Measurements from ENCODE around the gene DOP1B. TPM values are rescaled to one million over a fixed set of nuclear protein-coding genes. Genes with fewer than 3 reads are reported as not detected.

Gene DOP1B
- total RNA-seq, 1 experiment from 2014 or later = 8.7 TPM

GRCh38 chr21:36185523-36185922, 28.9 kb downstream of the DOP1B start:
- Mint-ChIP-seq H3K27ac (0 out of 7 replicates have a peak overlapping the region, but pooled peaks of 1 of the 3 experiments have one; percentile 13), H3K9me3 (no peaks in the 10 kb centered on the region; a peak in 1 of 5 replicates), H3K36me3 (ENCODE audit: insufficient read depth in 1 of 3, low read depth in 3 of 3) (peaks cover 0 to 6% (median 5%) of the 10 kb centered on the region in 3 experiments; a peak in 2 of 7 replicates), H3K4me3 (no peak overlapping the region), H3K4me1 (peaks cover 15 to 17% of the 10 kb centered on the region in 2 experiments), H3K27me3 (ENCODE audit: low read depth) (no peaks in the 10 kb centered on the region)
- Histone ChIP-seq H2AFZ (ENCODE audit: low read length) (no peak overlapping the region), H3T11ph (ENCODE audit: low read length) (no peak overlapping the region), H3K14ac (ENCODE audit: insufficient read depth, low read length) (no peak overlapping the region), H2AK5ac (ENCODE audit: insufficient read length, low read length) (no peak overlapping the region), H3K23me2 (ENCODE audit: insufficient read length, low read depth, low read length, poor library complexity, severe bottlenecking) (no peaks in the 10 kb centered on the region), H4K5ac (ENCODE audit: insufficient read length, low read depth, low read length) (no peak overlapping the region), H3K9ac (ENCODE audit: extremely low read depth, insufficient read length, low read length) (no peak overlapping the region), H3K27me3 (ENCODE audit: insufficient read depth, low read length) (no peaks in the 10 kb centered on the region), H3K4me1 (ENCODE audit: insufficient read depth, low read length) (no peaks in the 10 kb centered on the region; the same call in 1 of the 2 replicates), H3K79me2 (ENCODE audit: insufficient read depth, low read length) (no peaks in the 10 kb centered on the region), H4K8ac (replicated peaks; ENCODE audit: insufficient read length, low read depth, low read length) (no peak overlapping the region), H3K56ac (ENCODE audit: insufficient read length, low read depth, low read length) (no peak overlapping the region), H3K18ac (ENCODE audit: insufficient read length, low read depth, low read length) (no peak overlapping the region), H2BK5ac (ENCODE audit: insufficient read length, low read length) (no peak overlapping the region), H2BK120ac (ENCODE audit: low read depth, low read length, poor library complexity, severe bottlenecking) (no peak overlapping the region), H3K9me3 (ENCODE audit: control insufficient read depth, low read depth, low read length) (no peaks in the 10 kb centered on the region), H3K23ac (ENCODE audit: insufficient read length, low read depth, low read length) (no peak overlapping the region), H3K27ac (ENCODE audit: insufficient read length, low read depth, low read length) (no peak overlapping the region), H3K4ac (ENCODE audit: low read depth, low read length) (no peak overlapping the region), H4K91ac (ENCODE audit: insufficient read length, low read depth, low read length) (no peak overlapping the region), H2BK20ac (ENCODE audit: low read depth, low read length, poor library complexity, severe bottlenecking) (no peak overlapping the region), H2BK12ac (ENCODE audit: insufficient read length, low read depth, low read length) (no peak overlapping the region), H4K20me1 (ENCODE audit: control insufficient read depth, insufficient read depth, insufficient read length) (no peaks in the 10 kb centered on the region), H2BK15ac (ENCODE audit: low read depth, low read length) (no peak overlapping the region), H3K4me2 (ENCODE audit: insufficient read depth, insufficient read length, low read length) (no peak overlapping the region), H3K79me1 (ENCODE audit: insufficient read depth, low read depth, low read length, poor library complexity, severe bottlenecking) (no peaks in the 10 kb centered on the region)
- DNase-seq = no peak
- TF ChIP-seq, protein P1, sequence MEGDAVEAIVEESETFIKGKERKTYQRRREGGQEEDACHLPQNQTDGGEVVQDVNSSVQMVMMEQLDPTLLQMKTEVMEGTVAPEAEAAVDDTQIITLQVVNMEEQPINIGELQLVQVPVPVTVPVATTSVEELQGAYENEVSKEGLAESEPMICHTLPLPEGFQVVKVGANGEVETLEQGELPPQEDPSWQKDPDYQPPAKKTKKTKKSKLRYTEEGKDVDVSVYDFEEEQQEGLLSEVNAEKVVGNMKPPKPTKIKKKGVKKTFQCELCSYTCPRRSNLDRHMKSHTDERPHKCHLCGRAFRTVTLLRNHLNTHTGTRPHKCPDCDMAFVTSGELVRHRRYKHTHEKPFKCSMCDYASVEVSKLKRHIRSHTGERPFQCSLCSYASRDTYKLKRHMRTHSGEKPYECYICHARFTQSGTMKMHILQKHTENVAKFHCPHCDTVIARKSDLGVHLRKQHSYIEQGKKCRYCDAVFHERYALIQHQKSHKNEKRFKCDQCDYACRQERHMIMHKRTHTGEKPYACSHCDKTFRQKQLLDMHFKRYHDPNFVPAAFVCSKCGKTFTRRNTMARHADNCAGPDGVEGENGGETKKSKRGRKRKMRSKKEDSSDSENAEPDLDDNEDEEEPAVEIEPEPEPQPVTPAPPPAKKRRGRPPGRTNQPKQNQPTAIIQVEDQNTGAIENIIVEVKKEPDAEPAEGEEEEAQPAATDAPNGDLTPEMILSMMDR (conservative IDR thresholded peaks at IDR 0.05) = no peak
- WGBS (ENCODE audit: extremely low coverage, insufficient read length, low lambda C conversion rate) = no CpG with 5 or more reads among the region's 9 CpGs
